Endothelial cell of umbilical vein (primary cell): Measurements from ENCODE around the gene TM4SF20. TPM values are rescaled to one million over a fixed set of nuclear protein-coding genes. Genes with fewer than 3 reads are reported as not detected.

Source experiments
- BruUV-seq: library from RNA; stranded (reverse); fragments of 400-500 nt; replicated peaks from 2 replicates; lab custom pipeline; 2021; lab: Mats Ljungman, UMichigan
- CTCF ChIA-PET: fragments of 300-600, 350-600 bp; sonication (Branson Sonifier 250); formaldehyde crosslinking; loops from one replicate; lab custom pipeline; 2021; ENCODE audit warnings: antibody characterized with exemption, inconsistent platforms; lab: Charles Lee
- POLR2A ChIA-PET: fragments of 300-600, 350-600 bp; sonication (Branson Sonifier 250); formaldehyde crosslinking; loops from one replicate; lab custom pipeline; 2021; ENCODE audit warnings: antibody characterized with exemption, inconsistent platforms; lab: Charles Lee
- DNase-seq: peaks from one replicate; pipeline ENCODE4 v3.0.0-alpha.2; 2011; ENCODE audit warnings: low read depth, low spot score
- FAIRE-seq: peaks from 2 replicates; lab custom pipeline; 2011; peaks lifted over from hg19 to GRCh38; lab: Jason Lieb, UNC
- H2AFZ ChIP-seq: 2 replicates; pipeline ENCODE4 v1.6.0; 2012; ENCODE audit warnings: low read depth, low read length, control low read depth, inconsistent platforms
- H3K27ac ChIP-seq: 2 replicates; pipeline ENCODE4 v1.5.1; 2011; ENCODE audit warnings: low read depth, mild to moderate bottlenecking, control low read depth, low read length, moderate library complexity; ENCODE audit not compliant: insufficient read depth
- H3K27me3 ChIP-seq, 2 experiments: 2 replicates each; pipeline versions ENCODE4 v1.6.0 to v1.6.1; 2011; ENCODE audit warnings: low read length in 2 of 2, mixed read lengths in 1 of 2; ENCODE audit not compliant: control insufficient read depth in 2 of 2, insufficient read depth in 2 of 2
- H3K36me3 ChIP-seq, 2 experiments: 2 replicates in 1 of 2; 3 replicates in 1 of 2; pipeline ENCODE4 v1.5.1; 2011; ENCODE audit warnings: low read length in 2 of 2, mild to moderate bottlenecking in 1 of 2, moderate library complexity in 1 of 2; ENCODE audit not compliant: control insufficient read depth in 2 of 2, insufficient read depth in 2 of 2; ENCODE audit errors: extremely low read depth in 1 of 2
- H3K4me1 ChIP-seq: 3 replicates; pipeline ENCODE4 v1.5.1; 2011; ENCODE audit warnings: mild to moderate bottlenecking, low read length; ENCODE audit not compliant: control insufficient read depth, insufficient read depth; ENCODE audit errors: extremely low read depth
- H3K4me2 ChIP-seq: 2 replicates; pipeline ENCODE4 v1.6.1; 2011; ENCODE audit warnings: low read length, control low read depth, mixed read lengths; ENCODE audit not compliant: insufficient read depth
- H3K4me3 ChIP-seq, 3 experiments: fragments of 200-600 bp in 1 of 3; sonication (generic), shearing (Covaris generic) in 1 of 3; replicated peaks in 1 of 3; 2 replicates each; pipeline ENCODE4 v1.5.1; 2011 to 2016; ENCODE audit warnings: control low read depth in 3 of 3, low read length in 3 of 3, mild to moderate bottlenecking in 2 of 3, inconsistent platforms in 1 of 3, low read depth in 1 of 3, moderate library complexity in 1 of 3; ENCODE audit not compliant: insufficient read depth in 1 of 3
- H3K79me2 ChIP-seq: 2 replicates; pipeline ENCODE4 v1.6.0; 2012; ENCODE audit warnings: low read length, inconsistent platforms; ENCODE audit not compliant: control insufficient read depth, insufficient read depth
- H3K9ac ChIP-seq: replicated peaks from 2 replicates; pipeline ENCODE3; 2011; ENCODE audit warnings: low read length, control low read depth; ENCODE audit not compliant: insufficient read depth; ENCODE audit errors: extremely low read depth
- H3K9me1 ChIP-seq: replicated peaks from 3 replicates; pipeline ENCODE4 v1.6.0; 2011; ENCODE audit warnings: mild to moderate bottlenecking, low read length; ENCODE audit not compliant: control insufficient read depth, insufficient read depth; ENCODE audit errors: extremely low read depth
- H3K9me3 ChIP-seq: replicated peaks from 2 replicates; pipeline ENCODE4 v1.5.1; 2012; ENCODE audit warnings: low read length, inconsistent platforms; ENCODE audit not compliant: control insufficient read depth, insufficient read depth
- H4K20me1 ChIP-seq: replicated peaks from 2 replicates; pipeline ENCODE3; 2011; ENCODE audit warnings: mild to moderate bottlenecking, low read length; ENCODE audit not compliant: control insufficient read depth, insufficient read depth; ENCODE audit errors: extremely low read depth
- EZH2 ChIP-seq: IDR thresholded peaks from 2 replicates; pipeline ENCODE4 v1.6.1; 2012; ENCODE audit warnings: borderline replicate concordance, low read depth, mild to moderate bottlenecking, moderate library complexity, low read length, inconsistent platforms; ENCODE audit not compliant: severe bottlenecking
- FOS ChIP-seq: IDR thresholded peaks from 2 replicates; pipeline ENCODE4 v1.6.1; 2011; ENCODE audit warnings: mild to moderate bottlenecking, low read length, moderate library complexity, borderline replicate concordance; ENCODE audit not compliant: insufficient read depth
- JUN ChIP-seq: IDR thresholded peaks from 2 replicates; pipeline ENCODE4 v1.6.1; 2011; ENCODE audit warnings: borderline replicate concordance, low read depth; ENCODE audit not compliant: insufficient read length, insufficient read depth
- POLR2A ChIP-seq: IDR thresholded peaks from 2 replicates; pipeline ENCODE4 v1.6.1; 2012; ENCODE audit warnings: low read depth, mild to moderate bottlenecking, control low read depth, low read length
- dilution Hi-C: fragments of 300-500 bp; cut with MboI; formaldehyde crosslinking; loops from one replicate; pipeline ENCODE4 v1.15.0; 2019; ENCODE audit warnings: low sequenced_read_pairs; ENCODE audit not compliant: extremely low pct_ligation_motif_present
- intact Hi-C: fragments of 100-400 bp; cut with micrococcal nuclease; formaldehyde crosslinking; loops from one replicate; pipeline ENCODE4 v1.10.0; 2022
- polyA plus RNA-seq, 4 experiments: library from polyadenylated mRNA; depleted of rRNA in 3 of 4; stranded (reverse) in 3 of 4; unstranded in 1 of 4; fragments of >200 nt; gene quantifications; 2 replicates each; pipeline versions ENCODE4 v1.2.1 to v1.2.3, GENCODE V29; 2011 to 2012; ENCODE audit warnings: missing spikeins in 1 of 4
- total RNA-seq: library from RNA; stranded (reverse); gene quantifications from 2 replicates; pipeline ENCODE4 v1.2.3, GENCODE V29; 2021
- TF ChIP-seq, protein P1 (sequence below): IDR thresholded peaks from 2 replicates; pipeline ENCODE4 v1.6.1; 2011; ENCODE audit not compliant: insufficient read depth, insufficient read length

Gene TM4SF20
- total and polyA plus RNA-seq, 2 donors (not counting 3 experiments of a cell fraction or from before 2014, with no cell fraction given): not detected

DNA sequence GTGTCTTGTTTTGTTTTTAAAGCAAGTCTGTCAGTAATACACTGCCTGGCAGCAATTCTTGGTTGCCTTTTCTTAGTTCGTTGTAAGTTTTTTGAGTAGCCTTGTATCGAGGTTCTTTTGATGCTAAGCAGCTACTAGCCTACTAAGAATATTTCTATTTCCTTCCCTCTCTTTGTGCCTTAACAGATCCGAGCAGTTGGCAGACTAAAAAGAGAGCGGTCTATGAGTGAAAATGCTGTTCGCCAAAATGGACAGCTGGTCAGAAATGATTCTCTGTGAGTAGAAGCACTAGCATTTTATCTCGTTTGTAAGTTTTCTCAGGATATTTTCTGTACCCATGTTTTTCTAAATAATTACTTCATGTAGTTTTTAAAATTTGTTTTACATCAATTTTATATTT is 39.0 kb downstream of the TM4SF20 start:
- dilution Hi-C loops: no loop called here
- CTCF ChIA-PET: no interaction called here
- POLR2A ChIA-PET: no interaction called here

DNA sequence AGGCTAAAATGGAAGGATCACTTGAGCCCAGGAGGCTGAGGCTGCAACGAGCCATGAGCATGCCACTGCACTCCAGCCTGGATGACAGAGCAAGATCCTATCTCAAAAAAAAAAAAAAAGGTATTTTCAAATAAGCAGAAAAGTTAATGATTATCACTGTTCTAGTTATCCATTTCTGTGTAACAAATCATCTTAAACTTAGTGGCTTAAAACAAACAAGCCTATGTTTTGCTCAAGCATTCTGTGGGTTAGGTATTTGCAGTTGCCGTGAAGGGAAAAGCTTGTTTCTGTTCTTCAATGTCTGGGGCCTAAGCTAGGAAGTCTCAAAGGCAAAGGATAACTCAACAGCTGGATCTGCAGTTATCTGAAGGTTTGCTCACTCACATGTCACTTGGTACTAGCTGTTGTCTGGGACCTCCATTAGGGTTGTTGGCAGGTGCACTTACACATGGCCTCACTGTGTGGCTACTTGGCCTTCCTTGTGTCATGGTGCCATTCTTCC is 40.0 kb downstream of the TM4SF20 start:
- FAIRE-seq (peak; percentile 48), DNase-seq (no peak)
- Histone ChIP-seq H2AFZ (no peak overlapping the region), H3K9ac (no peak overlapping the region), H3K79me2 (no peaks in the 10 kb centered on the region), H3K4me3 (no peak overlapping the region), H4K20me1 (no peaks in the 10 kb centered on the region), H3K27me3 (no peaks in the 10 kb centered on the region), H3K9me1 (no peaks in the 10 kb centered on the region), H3K9me3 (no peaks in the 10 kb centered on the region), H3K27ac (no peak overlapping the region), H3K4me1 (no peaks in the 10 kb centered on the region), H3K36me3 (peaks cover 3% of the 10 kb centered on the region in 2 experiments), H3K4me2 (no peak overlapping the region)
- POLR2A ChIA-PET: no interaction called here
- intact Hi-C loops: no loop called here
- CTCF ChIA-PET: no interaction called here
- dilution Hi-C loops: no loop called here
- no peak for TF ChIP-seq FOS
- no TSS peak for BruUV-seq

More for the DNA sequence above, 39.0 kb downstream of the TM4SF20 start:
- Histone ChIP-seq H3K36me3 (peaks cover 3% of the 10 kb centered on the region in 2 experiments), H3K4me1 (no peaks in the 10 kb centered on the region), H3K27me3 (no peaks in the 10 kb centered on the region), H3K27ac (no peak overlapping the region), H4K20me1 (no peaks in the 10 kb centered on the region), H3K4me2 (no peak overlapping the region), H3K9me3 (no peaks in the 10 kb centered on the region), H3K9ac (no peak overlapping the region), H3K4me3 (no peak overlapping the region), H3K9me1 (no peaks in the 10 kb centered on the region), H2AFZ (no peak overlapping the region), H3K79me2 (no peaks in the 10 kb centered on the region)
- FAIRE-seq: no peak
- no peak for DNase-seq
- intact Hi-C loops: no loop called here
- no TSS peak for BruUV-seq
- TF ChIP-seq POLR2A: no peak
- no peak for TF ChIP-seq EZH2
- TF ChIP-seq, protein P1, sequence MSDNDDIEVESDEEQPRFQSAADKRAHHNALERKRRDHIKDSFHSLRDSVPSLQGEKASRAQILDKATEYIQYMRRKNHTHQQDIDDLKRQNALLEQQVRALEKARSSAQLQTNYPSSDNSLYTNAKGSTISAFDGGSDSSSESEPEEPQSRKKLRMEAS: no peak
- TF ChIP-seq JUN: no peak
